Measurements from ENCODE around the gene PLA2G2A.

DNA sequence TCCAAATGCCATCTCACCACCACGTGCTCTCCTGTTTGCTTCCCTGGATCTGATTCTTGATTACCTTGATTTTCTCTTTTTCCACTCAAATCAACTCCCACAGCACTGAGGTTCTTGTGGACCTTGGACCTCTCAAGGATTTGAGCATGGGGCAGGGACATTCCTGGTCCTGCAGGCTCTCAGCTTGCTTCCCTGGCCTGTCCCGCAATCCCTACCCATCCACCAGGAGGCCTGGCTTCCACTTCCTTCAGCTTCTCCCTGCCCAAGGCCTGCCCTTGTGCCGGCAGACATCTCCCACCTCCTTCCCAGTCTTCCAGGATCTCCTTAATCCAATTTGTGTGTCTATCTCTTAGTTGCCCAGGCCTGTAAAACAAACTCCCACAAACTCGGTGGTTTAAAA, 21.6 kb downstream of the PLA2G2A start:
- TF ChIP-seq, protein P1, sequence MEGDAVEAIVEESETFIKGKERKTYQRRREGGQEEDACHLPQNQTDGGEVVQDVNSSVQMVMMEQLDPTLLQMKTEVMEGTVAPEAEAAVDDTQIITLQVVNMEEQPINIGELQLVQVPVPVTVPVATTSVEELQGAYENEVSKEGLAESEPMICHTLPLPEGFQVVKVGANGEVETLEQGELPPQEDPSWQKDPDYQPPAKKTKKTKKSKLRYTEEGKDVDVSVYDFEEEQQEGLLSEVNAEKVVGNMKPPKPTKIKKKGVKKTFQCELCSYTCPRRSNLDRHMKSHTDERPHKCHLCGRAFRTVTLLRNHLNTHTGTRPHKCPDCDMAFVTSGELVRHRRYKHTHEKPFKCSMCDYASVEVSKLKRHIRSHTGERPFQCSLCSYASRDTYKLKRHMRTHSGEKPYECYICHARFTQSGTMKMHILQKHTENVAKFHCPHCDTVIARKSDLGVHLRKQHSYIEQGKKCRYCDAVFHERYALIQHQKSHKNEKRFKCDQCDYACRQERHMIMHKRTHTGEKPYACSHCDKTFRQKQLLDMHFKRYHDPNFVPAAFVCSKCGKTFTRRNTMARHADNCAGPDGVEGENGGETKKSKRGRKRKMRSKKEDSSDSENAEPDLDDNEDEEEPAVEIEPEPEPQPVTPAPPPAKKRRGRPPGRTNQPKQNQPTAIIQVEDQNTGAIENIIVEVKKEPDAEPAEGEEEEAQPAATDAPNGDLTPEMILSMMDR (optimal IDR thresholded peaks at IDR 0.05 in 1 of 3, IDR thresholded peaks at IDR 0.05 in 1 of 3, conservative IDR thresholded peaks at IDR 0.05 in 1 of 3; ENCODE audit: extremely low read depth in 1 of 3, insufficient read depth in 2 of 3, low read length in 3 of 3), result peak; percentile 19 to 35 (median 31)
- TF ChIP-seq EZH2 (IDR thresholded peaks at IDR 0.05; ENCODE audit: low read length), result no peak
